GM23248 (cell line): ENCODE measurements around the gene VPS13D. TPM values are rescaled to one million over a fixed set of nuclear protein-coding genes. Genes with fewer than 3 reads are reported as not detected.

Experiments used
- DNase-seq: peaks from one replicate; pipeline ENCODE4 v3.0.0-alpha.2; 2015
- H2AFZ ChIP-seq: fragments of 200-600 bp; sonication (generic); 2 replicates; pipeline ENCODE4 v1.6.1; 2016; ENCODE audit warnings: antibody characterized with exemption
- H3F3A ChIP-seq: fragments of 200-600 bp; sonication (generic); 2 replicates; pipeline ENCODE4 v1.6.1; 2016; ENCODE audit warnings: mild to moderate bottlenecking, antibody characterized with exemption, mixed run types; ENCODE audit not compliant: insufficient read depth
- H3K27ac ChIP-seq: fragments of 200-600 bp; sonication (generic); 2 replicates; pipeline ENCODE4 v1.5.1; 2016; ENCODE audit warnings: mild to moderate bottlenecking
- H3K27me3 ChIP-seq: fragments of 200-600 bp; sonication (generic); replicated peaks from 2 replicates; pipeline ENCODE4 v1.6.1; 2016; ENCODE audit warnings: mild to moderate bottlenecking; ENCODE audit not compliant: insufficient read depth
- H3K36me3 ChIP-seq: fragments of 200-600 bp; sonication (generic); 2 replicates; pipeline ENCODE4 v1.6.1; 2016; ENCODE audit warnings: low read depth, mild to moderate bottlenecking
- H3K4me1 ChIP-seq: fragments of 200-600 bp; sonication (generic); 2 replicates; pipeline ENCODE4 v1.6.1; 2016; ENCODE audit warnings: mild to moderate bottlenecking; ENCODE audit not compliant: insufficient read depth
- H3K4me2 ChIP-seq: fragments of 200-600 bp; sonication (generic); one replicate; pipeline ENCODE4 v1.6.1; 2016; ENCODE audit warnings: mild to moderate bottlenecking; ENCODE audit not compliant: unreplicated experiment
- H3K4me3 ChIP-seq: fragments of 200-600 bp; sonication (generic); 2 replicates; pipeline ENCODE4 v1.5.1; 2016; ENCODE audit warnings: mild to moderate bottlenecking
- H3K79me2 ChIP-seq: fragments of 200-600 bp; sonication (generic); 2 replicates; pipeline ENCODE4 v1.6.1; 2016; ENCODE audit warnings: mild to moderate bottlenecking; ENCODE audit not compliant: insufficient read depth
- H3K9ac ChIP-seq: fragments of 200-600 bp; sonication (generic); 2 replicates; pipeline ENCODE4 v1.6.1; 2016; ENCODE audit warnings: mild to moderate bottlenecking
- H3K9me2 ChIP-seq: fragments of 200-600 bp; sonication (generic); 2 replicates; pipeline ENCODE4 v1.6.1; 2016; ENCODE audit warnings: mixed run types, mild to moderate bottlenecking, moderate library complexity; ENCODE audit not compliant: insufficient read depth
- H3K9me3 ChIP-seq: fragments of 200-600 bp; sonication (generic); one replicate; pipeline ENCODE4 v1.6.1; 2017; ENCODE audit warnings: low read depth
- H4K20me1 ChIP-seq: fragments of 200-600 bp; sonication (generic); 2 replicates; pipeline ENCODE4 v1.6.0; 2016; ENCODE audit not compliant: insufficient read depth
- EZH2 ChIP-seq: fragments of 200-600 bp; sonication (generic); IDR thresholded peaks from 2 replicates; pipeline ENCODE4 v1.6.1; 2018; ENCODE audit warnings: antibody characterized with exemption, mild to moderate bottlenecking; ENCODE audit not compliant: insufficient read depth, poor library complexity, severe bottlenecking
- EZH2phosphoT487 ChIP-seq: fragments of 200-600 bp; sonication (generic); IDR thresholded peaks from 2 replicates; pipeline ENCODE4 v1.6.1; 2018; ENCODE audit warnings: antibody characterized with exemption, moderate library complexity, mild to moderate bottlenecking, low read depth; ENCODE audit not compliant: insufficient read depth
- WGBS, 2 experiments: methylation state at CpG; one replicate each; pipeline ENCODE4 v1.1.6; 2015 to 2017; ENCODE audit warnings: low lambda C conversion rate in 2 of 2, low coverage in 1 of 2; ENCODE audit errors: missing lambda C conversion rate in 2 of 2; 5-methylcytosine and 5-hydroxymethylcytosine counted together
- in situ Hi-C: fragments of 300-500 bp; cut with MboI; formaldehyde crosslinking; loops from 2 replicates; pipeline ENCODE4 v1.15.0; 2020
- polyA plus RNA-seq: library from polyadenylated mRNA; unstranded; fragments of >200 nt; fragmentation: Nextera tagmentation; extraction: Ambion mirVana; gene quantifications from 2 replicates; pipeline ENCODE4 v1.2.1, GENCODE V29; 2016
- total RNA-seq: library from RNA; depleted of rRNA; stranded (reverse); fragments of >200 nt; shearing (Covaris generic); gene quantifications from 2 replicates; pipeline ENCODE4 v1.2.3, GENCODE V29; 2014

VPS13D gene
- total and polyA plus RNA-seq, 2 experiments from 2014 or later, result 6.8 to 16.4 TPM

DNA sequence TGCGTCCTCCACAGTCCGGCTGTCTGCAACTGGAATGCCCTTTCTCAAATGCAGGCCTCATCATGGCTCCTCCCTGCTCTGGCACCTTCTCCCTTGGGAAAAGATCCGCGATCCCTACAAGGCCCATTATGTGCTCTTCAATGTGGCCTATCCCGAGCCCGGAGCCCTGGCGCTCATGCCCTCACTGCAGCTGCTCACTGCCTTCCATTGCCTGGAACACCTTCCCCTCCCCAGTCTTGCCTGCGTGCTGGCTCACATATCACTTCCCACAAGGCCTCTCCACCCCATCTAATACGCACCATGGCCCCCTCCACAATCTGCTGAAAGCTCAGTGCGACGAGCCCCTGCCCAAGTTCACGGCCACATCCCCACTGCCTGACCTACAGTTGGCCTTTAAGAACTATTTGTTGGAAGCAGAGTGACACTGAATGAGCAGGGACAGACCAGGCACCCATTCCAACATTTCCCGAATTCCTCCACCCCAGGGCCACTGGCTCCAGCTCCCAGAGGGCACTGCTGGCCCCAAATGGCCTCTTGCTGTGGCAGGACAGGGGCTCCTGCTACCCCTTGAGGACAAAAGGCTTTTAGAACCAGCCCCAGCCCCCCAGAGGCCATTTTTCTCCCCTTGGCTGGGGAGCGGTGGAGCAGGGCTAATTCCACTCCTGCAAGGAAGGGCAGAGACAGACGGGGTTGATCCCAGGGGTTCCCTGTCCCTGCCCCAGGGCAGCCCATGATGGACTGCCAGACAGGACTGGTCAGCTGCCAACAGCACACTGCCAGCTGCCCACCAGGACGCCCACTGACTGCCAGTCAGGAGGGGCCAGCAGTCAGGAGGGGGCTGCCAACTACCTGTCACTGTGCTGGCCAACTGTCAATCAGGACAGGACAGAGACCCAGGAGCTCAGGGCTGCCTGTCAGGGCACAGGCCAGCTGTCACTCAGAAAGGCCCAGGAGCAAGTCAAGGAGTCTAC lies 323.4 kb downstream of the VPS13D start:
- H3K9me3 ChIP-seq, result no peaks in the 10 kb centered on the region
- no peaks in the 10 kb centered on the region for H3K36me3 ChIP-seq
- no peak overlapping the region for H3K4me2 ChIP-seq
- no peaks in the 10 kb centered on the region for H3K27me3 ChIP-seq
- H3K79me2 ChIP-seq, result no peaks in the 10 kb centered on the region
- DNase-seq, result no peak
- H3K27ac ChIP-seq, result no peak overlapping the region
- no peak for TF ChIP-seq EZH2
- no peak for TF ChIP-seq EZH2phosphoT487
- H3K4me3 ChIP-seq, result no peak overlapping the region
- peaks cover 6% of the 10 kb centered on the region for H3F3A ChIP-seq
- H2AFZ ChIP-seq, result no peak overlapping the region
- peaks cover 30% of the 10 kb centered on the region for H3K4me1 ChIP-seq
- WGBS, 2 experiments, result 78 to 81% methylated on average over 15 to 16 of the region's 16 CpGs
- no peak overlapping the region for H3K9ac ChIP-seq
- H4K20me1 ChIP-seq, result no peaks in the 10 kb centered on the region
- in situ Hi-C loops, result no loop called here
- H3K9me2 ChIP-seq, result no peaks in the 10 kb centered on the region

DNA sequence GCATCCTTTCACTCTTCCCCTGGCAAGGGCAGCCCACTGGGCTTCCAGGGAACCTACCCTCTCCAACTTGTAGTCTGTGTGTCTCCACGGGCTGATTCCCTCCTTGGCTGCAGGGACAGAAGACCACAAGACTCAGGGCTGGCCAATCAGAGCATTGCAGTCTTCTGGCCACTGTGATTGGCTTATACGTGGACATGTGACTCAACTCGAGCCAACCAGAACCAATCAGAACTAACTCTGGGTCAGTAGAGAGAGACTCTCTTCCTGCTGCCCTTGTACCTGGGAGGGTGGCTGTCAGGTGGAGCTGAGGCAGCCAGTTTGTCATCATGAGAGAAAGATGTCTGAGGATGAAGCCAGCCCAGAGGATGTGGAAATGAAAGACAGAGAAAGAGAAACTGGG lies 324.1 kb downstream of the VPS13D start:
- Histone ChIP-seq H3K4me3 (no peak overlapping the region), H3K9me2 (no peaks in the 10 kb centered on the region), H3F3A (peaks cover 6% of the 10 kb centered on the region), H3K27ac (no peak overlapping the region), H4K20me1 (no peaks in the 10 kb centered on the region), H3K27me3 (no peaks in the 10 kb centered on the region), H3K9ac (no peak overlapping the region), H3K36me3 (no peaks in the 10 kb centered on the region), H3K4me1 (peaks cover 26% of the 10 kb centered on the region), H3K9me3 (no peaks in the 10 kb centered on the region), H3K79me2 (no peaks in the 10 kb centered on the region), H2AFZ (no peak overlapping the region), H3K4me2 (no peak overlapping the region)
- 49 to 59% methylated on average over 3 of the region's 3 CpGs for WGBS, 2 experiments
- peak; percentile 19 for DNase-seq
- in situ Hi-C loops, result no loop called here
- TF ChIP-seq EZH2phosphoT487, result no peak
- no peak for TF ChIP-seq EZH2

DNA sequence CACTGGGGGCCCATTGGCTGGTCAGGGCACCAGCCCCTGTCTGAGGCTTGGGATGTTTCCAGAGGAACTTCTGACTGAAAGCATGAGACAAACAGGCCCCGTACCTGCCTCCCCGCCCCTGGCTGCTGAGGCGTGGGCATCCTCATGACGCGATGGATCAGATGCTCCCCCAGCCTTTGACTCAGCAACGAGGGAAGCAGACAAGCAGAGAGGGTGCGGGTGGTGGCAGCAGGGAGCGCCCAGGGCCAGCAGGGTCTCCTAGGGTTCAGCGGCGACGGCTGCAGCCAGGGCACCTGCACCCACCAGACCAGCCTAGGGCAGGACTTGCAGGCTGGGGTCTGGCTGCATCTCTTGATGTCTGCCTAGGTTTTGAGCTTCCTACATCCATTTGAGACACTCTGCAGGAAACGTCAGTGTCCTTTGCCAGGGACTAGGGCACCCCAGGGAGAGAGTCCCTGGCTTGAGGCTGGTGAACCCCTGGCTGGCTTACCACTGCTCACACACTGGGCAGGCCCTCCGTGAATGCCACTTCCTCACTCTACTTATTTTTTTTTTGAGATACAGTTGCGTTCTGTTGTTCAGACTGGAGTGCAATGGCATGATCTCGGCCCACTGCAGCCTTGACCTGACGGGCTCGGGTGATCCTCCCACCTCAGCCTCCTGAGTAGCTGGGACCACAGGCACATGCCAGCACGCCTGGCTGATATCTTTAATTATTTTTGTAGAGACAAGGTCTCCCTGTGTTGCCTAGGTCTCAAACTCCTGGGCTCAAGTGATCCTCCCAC lies 324.9 kb downstream of the VPS13D start:
- in situ Hi-C loops, result no loop called here
- no peak for DNase-seq
- H3K27ac ChIP-seq, result no peak overlapping the region

More for the DNA sequence above, 324.9 kb downstream of the VPS13D start:
- Histone ChIP-seq H3K9ac (no peak overlapping the region), H3K4me1 (peaks cover 19% of the 10 kb centered on the region), H3K36me3 (no peaks in the 10 kb centered on the region), H3K9me2 (no peaks in the 10 kb centered on the region), H3K9me3 (no peaks in the 10 kb centered on the region), H3K27me3 (no peaks in the 10 kb centered on the region), H3K4me3 (no peak overlapping the region), H3K79me2 (no peaks in the 10 kb centered on the region), H3F3A (peaks cover 6% of the 10 kb centered on the region), H3K4me2 (no peak overlapping the region), H2AFZ (no peak overlapping the region), H4K20me1 (no peaks in the 10 kb centered on the region)
- no peak for TF ChIP-seq EZH2phosphoT487
- TF ChIP-seq EZH2, result no peak
- WGBS, 2 experiments, result 91 to 92% methylated on average over 17 to 18 of the region's 18 CpGs
